GM21529 (cell line): ENCODE measurements around the gene FAM131B.

Experiments used
- ATAC-seq: cut with Tn5 transposase; IDR thresholded peaks from one replicate; pipeline ENCODE4 v1.9.1; 2021; ENCODE audit not compliant: unreplicated experiment

The FAM131B gene

DNA sequence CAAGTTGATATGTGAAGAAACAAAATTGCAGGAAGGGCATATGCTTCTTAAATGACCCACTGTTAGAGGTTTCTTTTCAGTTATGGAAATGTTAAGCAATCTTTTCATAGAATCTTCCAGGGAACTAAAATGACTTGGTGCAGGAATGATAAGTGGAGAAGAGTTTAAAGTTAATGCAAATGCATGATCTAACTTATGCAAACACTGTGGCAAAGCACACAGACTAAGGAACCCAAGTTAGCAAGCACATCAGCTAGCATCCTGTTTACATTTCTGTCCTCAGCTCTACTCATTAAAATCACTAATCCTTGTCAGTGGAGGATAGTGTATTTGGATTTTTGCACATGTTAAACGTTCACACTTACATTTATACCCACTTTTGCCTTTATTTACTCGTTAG lies 37.3 kb downstream of the FAM131B start:
- ATAC-seq, result peak; percentile 66

DNA sequence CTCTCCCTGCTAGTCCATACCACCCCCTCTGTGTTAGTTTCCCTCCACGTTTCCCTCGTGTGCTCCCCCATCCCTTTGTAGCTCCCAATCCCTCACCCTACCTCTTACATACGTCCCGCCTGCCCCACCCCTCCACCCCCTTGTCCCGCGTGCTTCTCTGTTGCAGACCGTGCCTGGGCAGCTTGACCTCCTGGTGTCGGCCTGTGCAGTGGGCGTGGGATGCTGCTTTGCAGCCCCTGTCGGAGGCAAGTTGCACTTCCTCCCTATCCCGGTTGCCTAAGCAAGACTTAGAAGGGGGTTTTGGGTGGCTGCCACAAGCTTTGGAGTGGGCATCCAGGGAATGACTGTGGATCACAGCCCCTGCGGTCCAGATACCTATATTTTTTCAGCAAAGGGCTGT lies 38.9 kb downstream of the FAM131B start:
- no peak for ATAC-seq

DNA sequence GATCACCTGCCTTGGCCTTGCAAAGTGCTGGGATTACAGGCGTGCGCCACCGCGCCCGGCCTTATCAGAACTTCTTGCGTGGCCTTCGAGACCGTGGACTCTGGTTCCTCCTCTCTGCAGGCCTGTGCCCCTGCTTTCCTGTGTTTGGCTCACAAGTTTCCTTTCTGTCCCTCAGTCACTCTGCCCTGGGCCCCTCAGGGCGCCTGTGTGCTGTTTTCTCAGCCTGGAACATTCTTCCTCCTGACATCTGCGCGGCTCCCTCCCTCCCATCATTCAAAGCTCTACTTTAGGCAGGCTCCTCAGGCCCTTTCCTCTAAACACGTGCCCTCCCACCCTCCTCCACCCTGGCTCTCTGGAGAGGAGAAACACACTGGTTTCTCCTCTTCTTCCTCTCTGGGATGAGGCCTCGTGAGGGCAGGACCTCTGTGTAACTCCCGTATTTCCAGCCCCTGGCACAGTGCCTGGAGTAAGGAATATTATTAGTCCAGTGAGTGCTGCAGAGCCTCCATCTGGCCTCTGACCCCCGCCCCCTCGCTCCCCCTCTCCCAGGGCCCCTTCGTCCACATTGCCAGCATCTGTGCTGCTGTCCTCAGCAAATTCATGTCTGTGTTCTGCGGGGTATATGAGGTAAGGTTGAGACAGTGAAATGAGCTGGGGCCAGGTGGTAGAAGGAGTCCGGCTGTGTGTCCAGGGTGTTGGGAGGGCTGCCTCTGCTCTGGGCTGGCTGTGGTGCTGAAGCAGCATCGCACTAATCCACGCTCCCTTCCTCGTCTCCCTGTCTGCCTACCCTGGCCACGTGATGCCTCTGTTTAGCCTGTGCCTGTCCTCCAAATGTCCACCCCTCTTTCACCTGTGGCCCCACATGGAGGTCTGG lies 39.5 kb downstream of the FAM131B start:
- ATAC-seq, result no peak

DNA sequence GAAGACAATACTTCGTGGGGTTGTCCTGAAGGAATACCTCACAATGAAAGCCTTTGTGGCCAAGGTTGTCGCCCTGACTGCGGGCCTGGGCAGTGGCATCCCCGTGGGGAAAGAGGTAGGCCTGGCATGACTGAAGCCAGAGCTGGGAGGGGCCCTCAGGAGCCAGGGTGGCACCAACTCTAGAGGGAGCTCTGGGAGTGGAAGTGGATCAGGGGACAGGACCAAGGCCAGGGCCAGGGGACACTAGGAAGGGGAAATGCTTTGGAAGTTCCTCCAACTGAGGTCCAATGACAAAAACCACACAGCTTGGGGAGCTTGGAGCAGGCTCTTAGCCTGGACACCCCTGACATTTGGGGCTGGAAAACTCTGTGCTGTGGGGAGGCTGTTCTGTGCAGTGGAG lies 40.8 kb downstream of the FAM131B start:
- no peak for ATAC-seq

DNA sequence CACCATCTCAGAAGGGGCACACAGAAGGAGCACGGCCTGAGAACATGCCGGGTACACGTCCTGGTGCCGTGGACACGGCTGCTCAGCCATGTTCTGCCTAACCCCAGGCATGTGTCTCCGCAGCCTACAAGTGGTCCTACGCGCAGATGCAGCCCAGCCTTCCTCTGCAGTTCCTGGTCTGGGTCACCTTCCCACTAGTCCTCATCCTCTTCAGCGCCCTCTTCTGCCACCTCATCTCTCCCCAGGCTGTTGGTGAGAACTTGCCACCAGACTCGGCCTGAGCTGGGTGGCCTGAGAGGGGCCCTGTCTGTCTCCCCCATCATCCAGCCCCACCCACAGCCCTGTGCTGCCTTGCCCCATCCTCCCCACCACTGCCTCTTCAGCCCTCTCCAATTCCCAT lies 41.3 kb downstream of the FAM131B start:
- ATAC-seq, result no peak

DNA sequence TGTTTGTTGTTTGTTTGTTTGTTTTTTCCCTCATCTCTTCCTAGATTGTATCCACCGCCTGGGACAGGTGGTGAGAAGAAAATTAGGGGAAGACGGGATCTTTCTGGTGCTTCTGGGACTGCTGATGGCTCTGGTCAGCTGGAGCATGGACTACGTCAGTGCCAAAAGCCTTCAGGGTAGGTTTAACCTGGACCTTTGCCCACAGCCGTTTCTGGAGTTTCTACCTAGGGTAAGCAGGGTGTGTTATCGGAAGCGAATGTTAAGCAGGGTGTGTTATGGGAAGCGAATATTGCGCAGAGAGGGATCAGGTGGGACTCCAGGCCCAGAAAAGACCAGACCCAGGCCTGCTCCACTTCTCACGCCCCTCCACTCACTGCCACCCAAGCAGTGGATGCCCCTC lies 41.9 kb downstream of the FAM131B start:
- ATAC-seq, result no peak

DNA sequence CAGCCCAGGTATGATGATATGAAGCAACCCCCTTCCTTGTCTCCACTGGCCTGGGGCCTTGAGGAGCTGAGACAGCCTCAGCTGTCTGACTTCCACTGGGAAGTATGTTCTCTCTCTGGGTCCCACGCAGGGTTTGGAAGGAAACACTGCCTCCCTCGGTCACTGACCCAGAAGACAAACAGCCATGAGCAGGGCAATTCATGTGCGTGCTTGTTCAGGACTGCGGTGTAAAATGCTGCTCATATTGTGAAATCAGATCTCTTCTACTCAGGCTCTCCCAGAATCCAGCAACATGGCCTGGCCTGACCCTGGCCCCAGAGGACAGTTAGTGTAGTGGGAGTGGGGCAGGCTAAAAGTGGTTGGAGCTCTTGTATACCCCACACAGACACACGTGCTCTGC lies 43.9 kb downstream of the FAM131B start:
- ATAC-seq, result no peak

DNA sequence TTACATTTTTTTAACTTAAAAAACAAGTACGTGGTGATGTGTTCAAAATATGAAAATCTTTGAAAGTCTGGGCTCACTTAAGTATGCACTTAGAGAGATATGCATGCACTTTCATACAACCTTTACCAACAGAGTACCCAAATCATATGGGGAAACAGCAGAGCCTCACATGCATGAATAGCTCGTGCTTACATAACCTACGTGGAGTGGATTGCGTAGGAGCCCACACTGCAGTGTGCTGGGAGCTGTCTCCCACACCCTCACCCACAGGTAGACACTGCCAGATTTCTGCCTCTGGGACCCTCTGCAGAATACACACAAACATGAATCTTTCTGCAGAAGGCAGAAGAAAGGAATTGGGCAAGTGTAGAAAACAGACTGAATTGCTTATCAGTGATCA lies 46.0 kb downstream of the FAM131B start:
- no peak for ATAC-seq

DNA sequence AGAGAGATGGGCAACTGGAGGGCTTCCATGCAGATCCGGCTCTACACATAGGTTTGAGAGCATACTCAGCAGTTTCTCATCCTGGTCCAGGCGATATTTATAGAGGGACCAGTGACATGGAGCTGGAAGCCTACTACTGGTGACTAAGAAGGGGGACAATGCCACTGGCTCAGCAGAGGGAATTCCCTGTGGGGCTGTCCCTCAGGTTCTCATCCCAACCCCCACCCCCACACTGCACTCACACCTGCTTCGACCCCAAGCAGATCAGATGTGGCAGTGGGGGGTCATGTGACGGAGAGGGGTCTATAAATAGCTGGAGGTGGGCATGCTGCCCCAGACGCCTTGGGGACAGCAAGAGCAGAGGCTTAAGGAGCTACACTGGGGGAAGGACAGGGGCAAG lies 46.7 kb downstream of the FAM131B start, which contains the start of gene CLCN1:
CLCN1 (plus strand) TSS at position 336 of the 400 bp plus-strand sequence. CDS start 102 bp downstream, outside the sequence.
- ATAC-seq, result no peak

DNA sequence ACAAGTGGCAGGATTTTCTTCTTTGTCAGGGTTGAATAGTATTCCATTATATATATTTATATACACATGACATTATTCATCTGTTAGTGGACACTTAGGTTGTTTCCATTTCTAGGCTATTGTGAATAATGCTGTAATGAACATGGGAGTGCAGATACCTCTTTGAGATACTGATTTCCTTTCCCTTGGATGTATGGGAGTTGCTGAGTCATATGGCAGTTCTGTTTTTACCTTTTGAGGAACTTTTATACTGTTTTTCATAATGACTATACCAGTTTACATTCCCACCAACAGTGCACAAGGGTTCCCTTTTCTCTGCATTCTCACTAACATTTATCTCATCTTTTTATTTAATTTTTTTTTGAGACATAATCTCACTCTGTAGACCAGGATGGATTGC lies 48.4 kb downstream of the FAM131B start:
- no peak for ATAC-seq

DNA sequence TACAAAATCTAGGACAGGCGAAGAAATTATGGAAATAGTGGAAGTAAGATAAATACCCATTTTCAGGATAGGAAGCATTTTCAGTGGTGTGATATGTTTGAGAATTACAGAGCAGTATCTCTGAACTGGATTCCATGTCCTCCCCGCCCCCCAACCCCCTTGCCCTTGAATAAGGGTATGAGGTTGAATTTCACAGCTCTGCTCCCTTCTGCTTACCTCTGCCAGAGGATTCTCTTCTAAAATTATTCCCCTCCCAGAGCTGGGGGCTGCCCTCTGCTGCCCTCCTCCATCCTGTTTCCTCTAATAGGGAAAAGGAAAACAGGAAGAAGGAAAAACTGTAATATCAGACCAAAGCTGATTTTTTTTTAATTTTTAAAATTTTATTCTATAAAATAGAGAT lies 53.9 kb downstream of the FAM131B start:
- no peak for ATAC-seq

DNA sequence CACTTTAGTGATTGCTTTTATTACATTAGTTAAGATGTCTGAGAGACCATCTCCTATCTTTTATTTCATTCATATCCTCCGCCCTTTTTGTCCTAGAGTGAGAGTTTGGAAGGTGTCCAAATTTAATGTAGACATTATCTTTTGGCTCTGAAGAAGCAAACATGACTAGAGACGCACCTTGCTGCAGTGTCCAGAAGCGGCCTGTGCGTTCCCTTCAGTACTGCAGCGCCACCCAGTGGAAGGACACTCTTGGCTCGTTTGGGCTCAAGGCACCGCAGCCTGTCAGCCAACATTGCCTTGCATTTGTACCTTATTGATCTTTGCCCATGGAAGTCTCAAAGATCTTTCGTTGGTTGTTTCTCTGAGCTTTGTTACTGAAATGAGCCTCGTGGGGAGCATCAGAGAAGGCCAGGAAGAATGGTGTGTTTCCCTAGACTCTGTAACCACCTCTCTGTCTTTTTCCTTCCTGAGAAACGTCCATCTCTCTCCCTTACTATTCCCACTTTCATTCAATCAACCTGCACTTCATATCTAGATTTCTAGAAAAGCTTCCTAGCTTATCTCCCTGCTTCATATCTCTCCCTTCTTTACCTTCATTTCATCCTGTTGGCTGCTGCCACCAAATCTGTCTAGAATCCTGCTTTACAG lies 57.0 kb downstream of the FAM131B start:
- no peak for ATAC-seq

DNA sequence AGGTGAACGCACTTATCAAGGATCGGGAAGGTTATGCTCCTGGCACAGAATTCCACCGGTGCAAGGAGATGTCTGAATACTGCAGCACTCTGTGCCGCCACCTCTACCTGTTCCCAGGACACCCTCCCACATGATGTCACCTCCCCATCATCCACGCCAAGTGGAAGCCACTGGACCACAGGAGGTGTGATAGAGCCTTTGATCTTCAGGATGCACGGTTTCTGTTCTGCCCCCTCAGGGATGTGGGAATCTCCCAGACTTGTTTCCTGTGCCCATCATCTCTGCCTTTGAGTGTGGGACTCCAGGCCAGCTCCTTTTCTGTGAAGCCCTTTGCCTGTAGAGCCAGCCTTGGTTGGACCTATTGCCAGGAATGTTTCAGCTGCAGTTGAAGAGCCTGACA lies 57.6 kb downstream of the FAM131B start:
- ATAC-seq, result no peak

DNA sequence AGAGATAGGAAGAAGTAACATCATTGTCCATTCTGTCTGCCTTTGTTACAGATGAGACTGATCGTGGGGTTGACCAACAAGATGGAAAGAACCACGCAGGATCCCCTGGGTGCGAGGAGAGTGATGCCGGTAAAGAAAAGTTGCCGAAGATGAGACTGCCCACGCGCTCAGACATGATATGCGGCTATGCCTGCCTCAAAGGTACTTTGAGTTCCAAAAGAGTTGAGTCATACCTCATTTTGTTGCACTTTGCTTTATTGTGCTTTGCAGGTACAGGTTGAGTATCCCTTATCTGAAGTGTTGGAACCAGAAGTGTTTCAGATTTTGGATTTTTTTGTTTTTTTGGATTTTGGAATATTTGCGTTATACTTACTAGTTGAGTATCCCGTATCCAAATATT lies 58.8 kb downstream of the FAM131B start:
- no peak for ATAC-seq
